B cell (primary cell): ENCODE measurements around the gene RAB3C. TPM values are rescaled to one million over a fixed set of nuclear protein-coding genes. Genes with fewer than 3 reads are reported as not detected.

Source experiments
- ATAC-seq: fragments of 200-7000 bp; cut with Tn5 transposase; one replicate; pipeline ENCODE4 v1.10.0; 2021; ENCODE audit warnings: low read depth, mild to moderate bottlenecking, moderate number of reproducible peaks, moderate library complexity
- CTCF ChIA-PET: fragments of 350-600 bp; sonication (Branson Sonifier 250); formaldehyde crosslinking; loops from one replicate; lab custom pipeline; 2021; ENCODE audit warnings: antibody characterized with exemption, inconsistent platforms; lab: Charles Lee
- POLR2A ChIA-PET: fragments of 350-600 bp; sonication (Branson Sonifier 250); formaldehyde crosslinking; loops from one replicate; lab custom pipeline; 2021; ENCODE audit warnings: antibody characterized with exemption; lab: Charles Lee
- DNase-seq: peaks from one replicate; pipeline ENCODE4 v3.0.0; 2013
- H2AFZ ChIP-seq: 2 replicates; pipeline ENCODE4 v1.6.1; 2012; ENCODE audit warnings: mild to moderate bottlenecking, low read depth, low read length; ENCODE audit not compliant: insufficient read depth, poor library complexity, severe bottlenecking
- H3K27ac ChIP-seq, 2 donors: 1 replicate in 1 of 2; 2 replicates in 1 of 2; pipeline ENCODE4 v1.5.1; 2012 to 2013; ENCODE audit warnings: low read length in 2 of 2, mild to moderate bottlenecking in 2 of 2, moderate library complexity in 1 of 2
- H3K27me3 ChIP-seq, 4 experiments: fragments of 200-600 bp in 1 of 4; sonication (generic) in 1 of 4; replicated peaks in 1 of 4; 1 replicate in 2 of 4; 2 replicates in 2 of 4; pipeline versions ENCODE4 v1.6.1 to v1.7.0; 2013 to 2016; ENCODE audit warnings: low read length in 3 of 4, mild to moderate bottlenecking in 2 of 4, mixed read lengths in 1 of 4, moderate library complexity in 1 of 4; ENCODE audit not compliant: insufficient read depth in 4 of 4, control insufficient read depth in 3 of 4; ENCODE audit errors: control extremely low read depth in 1 of 4
- H3K36me3 ChIP-seq, 2 experiments: replicated peaks in 1 of 2; 1 replicate in 1 of 2; 2 replicates in 1 of 2; pipeline versions ENCODE4 v1.6.1 to v1.7.1; 2013; ENCODE audit warnings: low read length in 1 of 2; ENCODE audit not compliant: insufficient read depth in 2 of 2, control insufficient read depth in 1 of 2; ENCODE audit errors: control extremely low read depth in 1 of 2, extremely low read depth in 1 of 2
- H3K4me1 ChIP-seq, 2 donors: fragments of 200-600 bp in 1 of 2; sonication (generic) in 1 of 2; 1 replicate in 1 of 2; 2 replicates in 1 of 2; pipeline versions ENCODE4 v1.5.1 to v1.6.1; 2013 to 2017; ENCODE audit warnings: low read length in 2 of 2; ENCODE audit not compliant: control insufficient read depth in 2 of 2, insufficient read depth in 2 of 2
- H3K4me2 ChIP-seq: replicated peaks from 2 replicates; pipeline ENCODE3; 2012; ENCODE audit warnings: mild to moderate bottlenecking, low read depth, low read length; ENCODE audit not compliant: poor library complexity, severe bottlenecking
- H3K4me3 ChIP-seq, 5 experiments: fragments of 200-600 bp in 1 of 5; sonication (generic) in 1 of 5; 1 replicate in 3 of 5; 2 replicates in 2 of 5; pipeline versions ENCODE4 v1.5.1 to v1.7.0; 2011 to 2016; ENCODE audit warnings: low read length in 4 of 5, mild to moderate bottlenecking in 4 of 5, low read depth in 2 of 5, control low read depth in 1 of 5, moderate library complexity in 1 of 5; ENCODE audit not compliant: insufficient read depth in 1 of 5; ENCODE audit errors: control extremely low read depth in 1 of 5, extremely low read depth in 1 of 5
- H3K79me2 ChIP-seq: fragments of 200-600 bp; sonication (generic); one replicate; pipeline ENCODE4 v1.6.0; 2016; ENCODE audit warnings: low read length; ENCODE audit not compliant: control insufficient read depth, insufficient read depth
- H3K9ac ChIP-seq: fragments of 200-600 bp; sonication (generic); 2 replicates; pipeline ENCODE4 v1.6.1; 2017; ENCODE audit warnings: mild to moderate bottlenecking, low read length, moderate library complexity
- H3K9me3 ChIP-seq, 3 donors: one replicate each; pipeline versions ENCODE4 v1.6.1 to v1.7.1; 2013; ENCODE audit warnings: low read length in 2 of 3; ENCODE audit not compliant: control insufficient read depth in 2 of 3, insufficient read depth in 1 of 3; ENCODE audit errors: control extremely low read depth in 1 of 3
- H4K20me1 ChIP-seq: 2 replicates; pipeline ENCODE4 v1.6.0; 2012; ENCODE audit warnings: mild to moderate bottlenecking, low read length; ENCODE audit not compliant: insufficient read depth, control insufficient read depth, poor library complexity, severe bottlenecking
- H3K27ac Mint-ChIP-seq: one replicate; pipeline ENCODE4 v1.8.0; 2021; ENCODE audit warnings: mixed read lengths
- H3K27me3 Mint-ChIP-seq: one replicate; pipeline ENCODE4 v1.8.0; 2021; ENCODE audit warnings: mixed read lengths
- H3K4me1 Mint-ChIP-seq: one replicate; pipeline ENCODE4 v1.8.0; 2021; ENCODE audit warnings: mixed read lengths
- H3K4me3 Mint-ChIP-seq: one replicate; pipeline ENCODE4 v1.8.0; 2021; ENCODE audit warnings: mixed read lengths
- H3K9me3 Mint-ChIP-seq: one replicate; pipeline ENCODE4 v1.8.0; 2022; ENCODE audit warnings: mixed read lengths; ENCODE audit not compliant: insufficient read depth
- CTCF ChIP-seq: fragments of 200-600 bp; IDR thresholded peaks from one replicate; pipeline ENCODE4 v1.8.0; 2022; ENCODE audit warnings: antibody characterized with exemption, mild to moderate bottlenecking
- EZH2 ChIP-seq: IDR thresholded peaks from 2 replicates; pipeline ENCODE4 v1.6.1; 2012; ENCODE audit warnings: borderline replicate concordance, low read depth, mild to moderate bottlenecking, moderate library complexity, low read length; ENCODE audit not compliant: insufficient read depth, poor library complexity, severe bottlenecking
- WGBS: methylation state at CpG from one replicate; pipeline ENCODE4 v1.1.5; 2013; ENCODE audit warnings: missing lambda C conversion rate; ENCODE audit not compliant: insufficient coverage; 5-methylcytosine and 5-hydroxymethylcytosine counted together
- intact Hi-C: fragments of 100-400 bp; cut with micrococcal nuclease; formaldehyde crosslinking; loops from one replicate; pipeline ENCODE4 v1.10.0; 2022
- polyA plus RNA-seq: library from polyadenylated mRNA; depleted of rRNA; stranded (reverse); fragments of >200 nt; gene quantifications from 2 replicates; pipeline ENCODE4 v1.2.3, GENCODE V29; 2012
- total RNA-seq, 2 donors: library from RNA; stranded (reverse); fragments of 120-200 nt in 1 of 2; gene quantifications; 1 replicate in 1 of 2; 2 replicates in 1 of 2; pipeline versions ENCODE4 v1.2.3 to v1.2.4, GENCODE V29; 2013 to 2022

RAB3C gene
- total and polyA plus RNA-seq, 2 donors (not counting 1 experiment from before 2014, with no cell fraction given) = 0.20 to 0.58 TPM

GRCh38 chr5:58724992-58725391 is 142.1 kb downstream of the RAB3C start:
- H3K4me3 Mint-ChIP-seq = no peak overlapping the region
- no peak overlapping the region for H3K27ac Mint-ChIP-seq
- H3K9me3 ChIP-seq = peaks cover 0 to 9% (median 2%) of the 10 kb centered on the region in 3 donors
- TF ChIP-seq CTCF = no peak
- TF ChIP-seq EZH2 = no peak
- no CpG with 5 or more reads among the region's 2 CpGs for WGBS
- H3K4me3 ChIP-seq = no peak overlapping the region
- CTCF ChIA-PET = no interaction called here
- H4K20me1 ChIP-seq = no peaks in the 10 kb centered on the region
- H3K27me3 Mint-ChIP-seq = peaks cover 3% of the 10 kb centered on the region
- peaks cover 2% of the 10 kb centered on the region for H3K9me3 Mint-ChIP-seq
- no peaks in the 10 kb centered on the region for H3K79me2 ChIP-seq
- no peak for DNase-seq
- intact Hi-C loops = no loop called here
- no peaks in the 10 kb centered on the region for H3K4me1 Mint-ChIP-seq
- H3K27ac ChIP-seq = no peak overlapping the region
- no peak overlapping the region for H3K4me2 ChIP-seq
- no peaks in the 10 kb centered on the region for H3K4me1 ChIP-seq
- POLR2A ChIA-PET = no interaction called here
- no peak overlapping the region for H3K9ac ChIP-seq
- no peaks in the 10 kb centered on the region for H3K36me3 ChIP-seq
- no peak for ATAC-seq
- H2AFZ ChIP-seq = no peak overlapping the region
- H3K27me3 ChIP-seq = no peaks in the 10 kb centered on the region

- Histone ChIP-seq H3K4me2 (no peak overlapping the region), H3K27me3 (no peaks in the 10 kb centered on the region), H3K4me3 (no peak overlapping the region), H3K9ac (no peak overlapping the region), H2AFZ (no peak overlapping the region), H3K4me1 (no peaks in the 10 kb centered on the region), H4K20me1 (no peaks in the 10 kb centered on the region), H3K36me3 (no peaks in the 10 kb centered on the region), H3K79me2 (no peaks in the 10 kb centered on the region), H3K9me3 (no peaks in the 10 kb centered on the region), H3K27ac (no peak overlapping the region)
- Mint-ChIP-seq H3K27me3 (no peaks in the 10 kb centered on the region), H3K9me3 (no peaks in the 10 kb centered on the region), H3K4me3 (no peak overlapping the region), H3K27ac (no peak overlapping the region), H3K4me1 (no peaks in the 10 kb centered on the region)
- WGBS = 100% methylated on average over 1 of the region's 1 CpG
- TF ChIP-seq CTCF = no peak
- no peak for TF ChIP-seq EZH2
- ATAC-seq (no peak), DNase-seq (no peak)
- intact Hi-C loops = no loop called here
- ChIA-PET CTCF (no interaction called here), POLR2A (no interaction called here)
Measured at GRCh38 chr5:58731641-58732040, 148.8 kb downstream of the RAB3C start.
